Suprapubic skin (tissue), 4 donors: ENCODE results near the gene GRAMD4. TPM values are rescaled to one million over a fixed set of nuclear protein-coding genes. Genes with fewer than 3 reads are reported as not detected.

Experiments used
- DNase-seq, 2 donors: peaks; one replicate each; pipeline ENCODE4 v3.0.0-alpha.2; 2019; ENCODE audit warnings: low spot score in 2 of 2
- H3K27ac ChIP-seq: fragments of 200-600 bp; sonication (generic); one replicate; pipeline ENCODE4 v1.5.1; 2019
- H3K27me3 ChIP-seq: fragments of 200-600 bp; sonication (generic); one replicate; pipeline ENCODE4 v1.5.1; 2019
- H3K36me3 ChIP-seq: fragments of 200-600 bp; sonication (generic); one replicate; pipeline ENCODE4 v1.5.1; 2019
- H3K4me1 ChIP-seq: fragments of 200-600 bp; sonication (generic); one replicate; pipeline ENCODE4 v1.5.1; 2019
- H3K4me3 ChIP-seq: fragments of 200-600 bp; sonication (generic); one replicate; pipeline ENCODE4 v1.5.1; 2019; ENCODE audit warnings: mild to moderate bottlenecking
- H3K9me3 ChIP-seq: fragments of 200-600 bp; sonication (generic); one replicate; pipeline ENCODE4 v1.5.1; 2019
- EP300 ChIP-seq: sonication (generic); formaldehyde crosslinking; IDR thresholded peaks from one replicate; pipeline ENCODE4 v1.6.1; 2017; ENCODE audit warnings: antibody characterized with exemption
- POLR2A ChIP-seq, 2 donors: fragments of 450-650 bp; IDR thresholded peaks; one replicate each; pipeline ENCODE4 v1.6.1; 2017; ENCODE audit warnings: antibody characterized with exemption in 2 of 2, mild to moderate bottlenecking in 2 of 2, moderate library complexity in 2 of 2
- POLR2AphosphoS5 ChIP-seq, 3 donors: sonication (generic); formaldehyde crosslinking; IDR thresholded peaks; one replicate each; pipeline ENCODE4 v1.6.1; 2017; ENCODE audit warnings: antibody characterized with exemption in 3 of 3
- whole genome bisulfite sequencing: methylation state at CpG from one replicate; pipeline ENCODE4 v1.1.5; 2018; 5-methylcytosine and 5-hydroxymethylcytosine counted together
- total RNA-seq, 4 donors: library from RNA; depleted of rRNA; stranded (reverse); fragments of >200 nt; gene quantifications; one replicate each; pipeline ENCODE4 v1.1.0, GENCODE V29; 2016
- TF ChIP-seq, protein P1 (sequence below), 2 donors: fragments of 200-600 bp in 1 of 2; fragments of 450-650 bp in 1 of 2; sonication (generic) in 1 of 2; IDR thresholded peaks; one replicate each; pipeline ENCODE4 v1.5.1; 2016 to 2019; ENCODE audit warnings: antibody characterized with exemption in 2 of 2, mild to moderate bottlenecking in 1 of 2, moderate library complexity in 1 of 2

The GRAMD4 gene
- total RNA-seq, 4 donors from 2014 or later, result 64.1 to 230 (median 164) TPM

DNA sequence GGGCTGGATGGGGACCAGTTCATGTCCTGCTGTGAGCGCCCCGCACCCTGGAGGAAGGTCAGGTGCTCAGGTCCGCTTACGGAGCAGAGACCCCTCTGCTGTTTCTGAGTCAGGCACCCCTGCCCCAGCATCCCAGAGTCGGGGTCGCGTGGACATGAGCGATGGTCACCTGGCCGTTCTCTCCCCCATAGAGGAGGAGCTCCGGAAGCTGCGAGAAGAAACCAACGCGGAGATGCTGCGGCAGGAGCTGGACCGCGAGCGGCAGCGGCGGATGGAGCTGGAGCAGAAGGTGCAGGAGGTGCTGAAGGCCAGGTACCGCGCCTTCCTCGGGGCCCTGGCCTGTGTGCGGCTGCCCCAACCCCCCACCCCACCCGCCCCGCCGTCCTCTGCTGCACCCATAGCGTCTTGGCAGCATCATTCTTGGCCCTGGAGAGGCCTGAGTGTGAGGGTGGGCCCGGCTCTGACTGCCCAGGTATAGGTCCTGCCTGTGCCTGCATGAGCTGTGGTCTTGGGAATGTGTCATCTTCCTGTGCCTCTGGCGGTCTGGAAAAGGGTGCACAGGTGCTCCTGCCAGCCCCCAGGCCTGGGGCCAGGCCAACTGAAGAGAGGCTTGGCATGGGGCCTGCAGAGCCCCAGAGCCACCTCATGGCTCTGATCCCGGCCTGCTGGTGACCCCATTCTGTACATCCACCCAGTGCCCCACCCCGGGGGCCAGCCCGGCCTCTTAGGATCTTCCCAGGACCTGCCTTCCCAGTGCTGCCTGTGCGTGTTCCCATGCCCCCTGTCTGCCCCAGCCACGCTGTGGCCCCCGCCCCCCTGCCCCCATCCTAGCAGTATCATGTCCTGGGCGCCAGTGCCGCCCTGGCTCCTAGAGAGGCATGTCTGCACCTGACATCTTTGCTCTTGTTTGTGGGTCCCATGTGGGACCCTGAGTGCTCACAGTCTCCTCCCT lies 38.1 kb downstream of the GRAMD4 start:
- H3K36me3 ChIP-seq, result peaks cover 26% of the 10 kb centered on the region
- WGBS, result 92% methylated on average over 5 of the region's 37 CpGs
- H3K27me3 ChIP-seq, result no peaks in the 10 kb centered on the region
- DNase-seq, result no peak
- H3K9me3 ChIP-seq, result no peaks in the 10 kb centered on the region
- peaks cover 43% of the 10 kb centered on the region for H3K4me1 ChIP-seq
- TF ChIP-seq POLR2AphosphoS5 (IDR thresholded peaks at IDR 0.05) (no peak), EP300 (no peak), POLR2A (IDR thresholded peaks at IDR 0.05) (no peak)
- TF ChIP-seq, protein P1, sequence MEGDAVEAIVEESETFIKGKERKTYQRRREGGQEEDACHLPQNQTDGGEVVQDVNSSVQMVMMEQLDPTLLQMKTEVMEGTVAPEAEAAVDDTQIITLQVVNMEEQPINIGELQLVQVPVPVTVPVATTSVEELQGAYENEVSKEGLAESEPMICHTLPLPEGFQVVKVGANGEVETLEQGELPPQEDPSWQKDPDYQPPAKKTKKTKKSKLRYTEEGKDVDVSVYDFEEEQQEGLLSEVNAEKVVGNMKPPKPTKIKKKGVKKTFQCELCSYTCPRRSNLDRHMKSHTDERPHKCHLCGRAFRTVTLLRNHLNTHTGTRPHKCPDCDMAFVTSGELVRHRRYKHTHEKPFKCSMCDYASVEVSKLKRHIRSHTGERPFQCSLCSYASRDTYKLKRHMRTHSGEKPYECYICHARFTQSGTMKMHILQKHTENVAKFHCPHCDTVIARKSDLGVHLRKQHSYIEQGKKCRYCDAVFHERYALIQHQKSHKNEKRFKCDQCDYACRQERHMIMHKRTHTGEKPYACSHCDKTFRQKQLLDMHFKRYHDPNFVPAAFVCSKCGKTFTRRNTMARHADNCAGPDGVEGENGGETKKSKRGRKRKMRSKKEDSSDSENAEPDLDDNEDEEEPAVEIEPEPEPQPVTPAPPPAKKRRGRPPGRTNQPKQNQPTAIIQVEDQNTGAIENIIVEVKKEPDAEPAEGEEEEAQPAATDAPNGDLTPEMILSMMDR (IDR thresholded peaks at IDR 0.05), result no peak
- no peak overlapping the region for H3K4me3 ChIP-seq
- no peak overlapping the region for H3K27ac ChIP-seq

DNA sequence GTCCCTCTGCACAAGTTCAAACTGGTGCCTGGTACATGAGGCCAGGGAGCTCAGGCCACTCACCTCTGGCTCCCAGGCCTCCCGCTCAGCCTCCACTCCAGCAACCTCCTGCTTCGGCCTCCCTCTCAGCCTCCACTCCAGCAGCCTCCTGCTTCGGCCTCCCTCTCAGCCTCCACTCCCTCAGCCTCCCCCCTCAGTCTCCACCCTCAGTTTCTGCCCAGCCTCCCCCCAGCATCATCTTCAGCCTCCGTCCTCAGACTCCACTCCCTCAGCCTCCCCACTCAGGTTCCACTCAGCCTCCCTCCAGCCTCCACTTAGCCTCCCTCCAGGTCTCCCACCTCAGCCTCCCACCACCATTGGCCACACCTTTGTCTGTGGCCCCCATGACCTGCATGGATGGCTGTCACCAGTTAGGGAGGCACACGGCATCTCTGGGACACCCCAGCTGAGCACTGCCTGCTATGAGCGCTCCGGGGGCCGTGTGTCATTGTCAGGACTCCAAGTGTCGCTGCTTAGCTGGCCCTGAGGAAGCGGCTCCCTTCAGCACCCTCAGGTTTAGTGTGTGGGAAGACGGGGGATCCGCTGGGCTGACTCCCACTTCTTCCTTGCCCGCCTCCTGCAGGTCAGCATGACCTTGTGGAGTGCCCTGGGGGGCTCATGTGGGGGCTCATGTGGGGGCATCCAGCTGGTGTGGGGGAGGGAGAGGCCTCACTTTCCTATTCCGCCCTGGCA lies 39.0 kb downstream of the GRAMD4 start:
- H3K27ac ChIP-seq, result no peak overlapping the region
- no peak for DNase-seq
- peaks cover 36% of the 10 kb centered on the region for H3K36me3 ChIP-seq
- TF ChIP-seq POLR2A (IDR thresholded peaks at IDR 0.05) (no peak), POLR2AphosphoS5 (IDR thresholded peaks at IDR 0.05) (no peak), EP300 (no peak)
- TF ChIP-seq, protein P1 (IDR thresholded peaks at IDR 0.05), result no peak
- H3K27me3 ChIP-seq, result no peaks in the 10 kb centered on the region
- H3K4me3 ChIP-seq, result no peak overlapping the region
- no peaks in the 10 kb centered on the region for H3K9me3 ChIP-seq
- WGBS, result 94% methylated on average over 7 of the region's 14 CpGs
- H3K4me1 ChIP-seq, result peaks cover 36% of the 10 kb centered on the region

DNA sequence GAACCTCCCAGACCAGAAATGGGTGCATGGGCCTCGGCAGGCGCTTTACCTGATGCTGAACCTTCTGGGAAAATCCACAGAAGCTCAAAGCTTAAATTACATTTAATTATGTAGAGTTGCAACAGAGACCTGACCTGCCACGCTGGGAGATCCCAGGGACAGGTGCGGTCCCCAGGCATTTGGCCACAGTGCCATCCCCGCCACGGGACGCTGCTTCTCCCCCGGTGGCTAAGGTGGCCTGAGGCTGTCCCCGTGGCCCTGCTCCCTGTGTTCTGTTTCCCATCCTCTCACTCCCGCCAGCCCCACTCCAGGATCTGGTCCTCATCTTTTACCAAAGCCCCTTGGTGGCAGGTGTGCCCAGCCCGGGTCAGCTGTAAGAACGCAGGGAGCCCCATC lies 39.6 kb downstream of the GRAMD4 start:
- Histone ChIP-seq H3K9me3 (no peaks in the 10 kb centered on the region), H3K4me3 (no peak overlapping the region), H3K36me3 (peaks cover 42% of the 10 kb centered on the region), H3K4me1 (peaks cover 36% of the 10 kb centered on the region), H3K27me3 (no peaks in the 10 kb centered on the region), H3K27ac (no peak overlapping the region)
- WGBS, result 73% methylated on average over 10 of the region's 12 CpGs
- TF ChIP-seq, protein P1 (IDR thresholded peaks at IDR 0.05), result no peak
- TF ChIP-seq POLR2AphosphoS5 (IDR thresholded peaks at IDR 0.05), result no peak
- no peak for DNase-seq

DNA sequence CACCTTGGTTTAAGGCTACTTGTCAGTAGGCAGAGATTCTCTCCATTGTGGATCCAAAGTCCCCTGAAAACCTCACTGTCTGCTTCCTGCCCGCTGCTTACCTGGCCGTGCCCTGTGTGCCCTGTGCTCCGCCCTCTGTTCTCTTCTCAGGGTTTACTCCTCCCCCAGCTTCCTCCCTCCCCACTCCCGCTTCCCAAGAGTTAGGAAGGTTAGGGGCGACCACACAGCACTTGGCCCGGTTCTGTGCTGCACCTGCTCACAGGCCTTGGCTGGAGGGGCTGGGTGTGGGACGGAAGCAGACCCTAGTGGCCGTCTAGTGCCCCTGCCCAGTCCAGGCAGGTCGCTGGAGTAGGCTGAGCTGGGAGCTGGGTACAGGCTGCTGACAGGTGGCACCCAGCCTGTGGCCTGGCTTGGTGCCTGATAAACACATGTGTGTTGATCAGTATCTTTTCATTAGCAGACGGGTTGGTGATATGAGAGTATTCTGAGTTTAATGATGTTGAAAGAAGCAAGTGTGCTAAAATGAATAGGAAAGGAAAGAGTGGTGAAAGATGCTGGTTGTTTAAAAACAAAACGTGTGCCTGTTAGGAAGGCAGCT lies 40.5 kb downstream of the GRAMD4 start:
- 36% methylated on average over 11 of the region's 11 CpGs for WGBS
- H3K27me3 ChIP-seq, result no peaks in the 10 kb centered on the region
- H3K4me3 ChIP-seq, result no peak overlapping the region
- H3K9me3 ChIP-seq, result no peaks in the 10 kb centered on the region
- DNase-seq, result no peak
- H3K27ac ChIP-seq, result peak overlapping the region; percentile 70
- H3K4me1 ChIP-seq, result peaks cover 29% of the 10 kb centered on the region
- TF ChIP-seq POLR2A (IDR thresholded peaks at IDR 0.05), result no peak
- TF ChIP-seq EP300, result no peak
- no peak for TF ChIP-seq POLR2AphosphoS5 (IDR thresholded peaks at IDR 0.05)
- TF ChIP-seq, protein P1 (IDR thresholded peaks at IDR 0.05), result no peak
- peaks cover 51% of the 10 kb centered on the region for H3K36me3 ChIP-seq
